ENCODE data around the gene ARHGAP44. TPM values are rescaled to one million over a fixed set of nuclear protein-coding genes. Genes with fewer than 3 reads are reported as not detected.

Gene ARHGAP44
- total and polyA plus RNA-seq, 4 donors, result 7.4 to 26.2 (median 24.3) TPM

- H3K27ac ChIP-seq (ENCODE audit: low read depth, low read length), result peak within 1 kb of the TSS; percentile 84
- no peaks in the 10 kb centered on the region for H3K9me3 ChIP-seq (ENCODE audit: control insufficient read depth, insufficient read depth, low read length)
- H3K36me3 ChIP-seq (ENCODE audit: control insufficient read depth, insufficient read depth, low read length), result peaks cover 20% of the 10 kb centered on the region
- peaks cover 7% of the 10 kb centered on the region for H3K4me1 ChIP-seq (ENCODE audit: control insufficient read depth, insufficient read depth, low read length)
- H3K27me3 ChIP-seq (ENCODE audit: control insufficient read depth, insufficient read depth, low read length), result no peaks in the 10 kb centered on the region
- peak within 1 kb of the TSS; percentile 78 for H3K4me3 ChIP-seq (ENCODE audit: low read depth, low read length)
- peak; percentile 94 to 100 (median 98) for DNase-seq (ENCODE audit: low read depth in 4 of 6, low spot score in 6 of 6)
- under 1% methylated on average over 78 of the region's 79 CpGs for WGBS (ENCODE audit: insufficient coverage)
Observed at GRCh38 chr17:13017655-13018459, 228.6 kb downstream of the ARHGAP44 start, which contains the start of gene ELAC2. Gene ELAC2, minus strand, starts transcription at chr17:13018027. Its CDS starts 80 bp downstream, at chr17:13017947.

GRCh38 chr17:13024016-13024415, 234.7 kb downstream of the ARHGAP44 start:
- no CpG with 5 or more reads among the region's 6 CpGs for WGBS (ENCODE audit: insufficient coverage)
- no peaks in the 10 kb centered on the region for H3K9me3 ChIP-seq (ENCODE audit: control insufficient read depth, insufficient read depth, low read length)
- H3K4me3 ChIP-seq (ENCODE audit: low read depth, low read length), result no peak overlapping the region
- H3K27me3 ChIP-seq (ENCODE audit: control insufficient read depth, insufficient read depth, low read length), result no peaks in the 10 kb centered on the region
- no peaks in the 10 kb centered on the region for H3K36me3 ChIP-seq (ENCODE audit: control insufficient read depth, insufficient read depth, low read length)
- peaks cover 4% of the 10 kb centered on the region for H3K4me1 ChIP-seq (ENCODE audit: control insufficient read depth, insufficient read depth, low read length)
- H3K27ac ChIP-seq (ENCODE audit: low read depth, low read length), result no peak overlapping the region
- DNase-seq (ENCODE audit: low read depth in 4 of 6, low spot score in 6 of 6), result peak in 1 of 6 donors; percentile 31

- Histone ChIP-seq H3K4me1 (ENCODE audit: control insufficient read depth, insufficient read depth, low read length) (peaks cover 4% of the 10 kb centered on the region), H3K27me3 (ENCODE audit: control insufficient read depth, insufficient read depth, low read length) (no peaks in the 10 kb centered on the region), H3K36me3 (ENCODE audit: control insufficient read depth, insufficient read depth, low read length) (no peaks in the 10 kb centered on the region), H3K27ac (ENCODE audit: low read depth, low read length) (no peak overlapping the region), H3K9me3 (ENCODE audit: control insufficient read depth, insufficient read depth, low read length) (no peaks in the 10 kb centered on the region), H3K4me3 (ENCODE audit: low read depth, low read length) (no peak overlapping the region)
- 39% methylated on average over 15 of the region's 19 CpGs for WGBS (ENCODE audit: insufficient coverage)
- DNase-seq (ENCODE audit: low read depth in 4 of 6, low spot score in 6 of 6), result peak in 2 of 6 donors; percentile 83 to 85
Observed at GRCh38 chr17:13024526-13025257, 235.4 kb downstream of the ARHGAP44 start.

- Histone ChIP-seq H3K36me3 (ENCODE audit: control insufficient read depth, insufficient read depth, low read length) (no peaks in the 10 kb centered on the region), H3K4me3 (ENCODE audit: low read depth, low read length) (no peak overlapping the region), H3K27me3 (ENCODE audit: control insufficient read depth, insufficient read depth, low read length) (no peaks in the 10 kb centered on the region), H3K27ac (ENCODE audit: low read depth, low read length) (no peak overlapping the region), H3K4me1 (ENCODE audit: control insufficient read depth, insufficient read depth, low read length) (peaks cover 4% of the 10 kb centered on the region), H3K9me3 (ENCODE audit: control insufficient read depth, insufficient read depth, low read length) (no peaks in the 10 kb centered on the region)
- WGBS (ENCODE audit: insufficient coverage), result 81% methylated on average over 5 of the region's 5 CpGs
- no peak for DNase-seq (ENCODE audit: low read depth in 4 of 6, low spot score in 6 of 6)
Observed at GRCh38 chr17:13025258-13025627, 235.9 kb downstream of the ARHGAP44 start.

- no peaks in the 10 kb centered on the region for H3K36me3 ChIP-seq (ENCODE audit: control insufficient read depth, insufficient read depth, low read length)
- H3K4me1 ChIP-seq (ENCODE audit: control insufficient read depth, insufficient read depth, low read length), result peaks cover 4% of the 10 kb centered on the region
- no peak overlapping the region for H3K4me3 ChIP-seq (ENCODE audit: low read depth, low read length)
- H3K27me3 ChIP-seq (ENCODE audit: control insufficient read depth, insufficient read depth, low read length), result no peaks in the 10 kb centered on the region
- DNase-seq (ENCODE audit: low read depth in 4 of 6, low spot score in 6 of 6), result no peak
- no peak overlapping the region for H3K27ac ChIP-seq (ENCODE audit: low read depth, low read length)
- H3K9me3 ChIP-seq (ENCODE audit: control insufficient read depth, insufficient read depth, low read length), result no peaks in the 10 kb centered on the region
Observed at GRCh38 chr17:13025687-13026086, 236.4 kb downstream of the ARHGAP44 start.

GRCh38 chr17:13027246-13027645, 237.9 kb downstream of the ARHGAP44 start:
- H3K27me3 ChIP-seq (ENCODE audit: control insufficient read depth, insufficient read depth, low read length), result no peaks in the 10 kb centered on the region
- DNase-seq (ENCODE audit: low read depth in 4 of 6, low spot score in 6 of 6), result no peak
- H3K36me3 ChIP-seq (ENCODE audit: control insufficient read depth, insufficient read depth, low read length), result no peaks in the 10 kb centered on the region
- WGBS (ENCODE audit: insufficient coverage), result 86% methylated on average over 5 of the region's 5 CpGs
- peaks cover 4% of the 10 kb centered on the region for H3K4me1 ChIP-seq (ENCODE audit: control insufficient read depth, insufficient read depth, low read length)
- no peak overlapping the region for H3K4me3 ChIP-seq (ENCODE audit: low read depth, low read length)
- H3K27ac ChIP-seq (ENCODE audit: low read depth, low read length), result no peak overlapping the region
- H3K9me3 ChIP-seq (ENCODE audit: control insufficient read depth, insufficient read depth, low read length), result no peaks in the 10 kb centered on the region

- no peaks in the 10 kb centered on the region for H3K36me3 ChIP-seq (ENCODE audit: control insufficient read depth, insufficient read depth, low read length)
- H3K27me3 ChIP-seq (ENCODE audit: control insufficient read depth, insufficient read depth, low read length), result no peaks in the 10 kb centered on the region
- H3K9me3 ChIP-seq (ENCODE audit: control insufficient read depth, insufficient read depth, low read length), result no peaks in the 10 kb centered on the region
- DNase-seq (ENCODE audit: low read depth in 4 of 6, low spot score in 6 of 6), result no peak
- no peak overlapping the region for H3K27ac ChIP-seq (ENCODE audit: low read depth, low read length)
- no peak overlapping the region for H3K4me3 ChIP-seq (ENCODE audit: low read depth, low read length)
- no CpG with 5 or more reads among the region's 2 CpGs for WGBS (ENCODE audit: insufficient coverage)
- H3K4me1 ChIP-seq (ENCODE audit: control insufficient read depth, insufficient read depth, low read length), result peaks cover 3% of the 10 kb centered on the region
Observed at GRCh38 chr17:13029340-13029739, 240.0 kb downstream of the ARHGAP44 start.

GRCh38 chr17:13030056-13030455, 240.8 kb downstream of the ARHGAP44 start:
- Histone ChIP-seq H3K36me3 (ENCODE audit: control insufficient read depth, insufficient read depth, low read length) (no peaks in the 10 kb centered on the region), H3K4me3 (ENCODE audit: low read depth, low read length) (no peak overlapping the region), H3K27me3 (ENCODE audit: control insufficient read depth, insufficient read depth, low read length) (no peaks in the 10 kb centered on the region), H3K4me1 (ENCODE audit: control insufficient read depth, insufficient read depth, low read length) (no peaks in the 10 kb centered on the region), H3K27ac (ENCODE audit: low read depth, low read length) (no peak overlapping the region), H3K9me3 (ENCODE audit: control insufficient read depth, insufficient read depth, low read length) (peaks cover 2% of the 10 kb centered on the region)
- WGBS (ENCODE audit: insufficient coverage), result no CpG with 5 or more reads among the region's 1 CpG
- DNase-seq (ENCODE audit: low read depth in 4 of 6, low spot score in 6 of 6), result no peak

GRCh38 chr17:13030459-13031300, 241.4 kb downstream of the ARHGAP44 start:
- peak in 5 of 6 donors; percentile 42 to 93 (median 63) for DNase-seq (ENCODE audit: low read depth in 4 of 6, low spot score in 6 of 6)
- Histone ChIP-seq H3K27ac (ENCODE audit: low read depth, low read length) (no peak overlapping the region), H3K4me1 (ENCODE audit: control insufficient read depth, insufficient read depth, low read length) (no peaks in the 10 kb centered on the region), H3K9me3 (ENCODE audit: control insufficient read depth, insufficient read depth, low read length) (peaks cover 2% of the 10 kb centered on the region), H3K36me3 (ENCODE audit: control insufficient read depth, insufficient read depth, low read length) (no peaks in the 10 kb centered on the region), H3K4me3 (ENCODE audit: low read depth, low read length) (no peak overlapping the region), H3K27me3 (ENCODE audit: control insufficient read depth, insufficient read depth, low read length) (no peaks in the 10 kb centered on the region)
- WGBS (ENCODE audit: insufficient coverage), result 51% methylated on average over 10 of the region's 11 CpGs

All from spinal cord (tissue), 10 donors.